Mesendoderm (in vitro differentiated cells): ENCODE measurements around the gene GREB1.

Source experiments
- DNase-seq: peaks from one replicate; pipeline ENCODE4 v3.0.0; 2013
- H2AK5ac ChIP-seq: 2 replicates; pipeline ENCODE4 v1.6.1; 2013; ENCODE audit warnings: low read length, inconsistent platforms
- H2BK120ac ChIP-seq: 2 replicates; pipeline ENCODE4 v1.6.1; 2013; ENCODE audit warnings: low read depth, mild to moderate bottlenecking, low read length, moderate library complexity, mixed read lengths
- H2BK15ac ChIP-seq: replicated peaks from 2 replicates; pipeline ENCODE4 v1.6.1; 2013; ENCODE audit warnings: low read depth, mild to moderate bottlenecking, moderate library complexity
- H2BK5ac ChIP-seq: 2 replicates; pipeline ENCODE4 v1.6.1; 2013; ENCODE audit warnings: low read length, inconsistent platforms
- H3K18ac ChIP-seq: 2 replicates; pipeline ENCODE4 v1.6.1; 2013; ENCODE audit warnings: mild to moderate bottlenecking, low read length, mixed read lengths
- H3K23ac ChIP-seq: one replicate; pipeline ENCODE4 v1.6.1; 2013; ENCODE audit warnings: low read length
- H3K27ac ChIP-seq: 2 replicates; pipeline ENCODE4 v1.5.1; 2013; ENCODE audit warnings: low read depth, mild to moderate bottlenecking, inconsistent platforms, low read length, moderate library complexity
- H3K27me3 ChIP-seq: 2 replicates; pipeline ENCODE4 v1.6.1; 2013; ENCODE audit warnings: low read length, control low read depth, mild to moderate bottlenecking, inconsistent platforms; ENCODE audit not compliant: insufficient read depth, poor library complexity
- H3K36me3 ChIP-seq: 2 replicates; pipeline ENCODE4 v1.6.1; 2013; ENCODE audit warnings: low read length, inconsistent platforms; ENCODE audit not compliant: control insufficient read depth, insufficient read depth
- H3K4ac ChIP-seq: one replicate; pipeline ENCODE4 v1.6.1; 2013; ENCODE audit warnings: low read depth, mild to moderate bottlenecking, low read length, moderate library complexity
- H3K4me1 ChIP-seq: 2 replicates; pipeline ENCODE4 v1.6.1; 2013; ENCODE audit warnings: low read depth, low read length, inconsistent platforms; ENCODE audit not compliant: control insufficient read depth
- H3K4me2 ChIP-seq: 2 replicates; pipeline ENCODE4 v1.6.1; 2013; ENCODE audit warnings: low read length
- H3K4me3 ChIP-seq: 2 replicates; pipeline ENCODE4 v1.5.1; 2013; ENCODE audit warnings: mild to moderate bottlenecking, low read length
- H3K56ac ChIP-seq: one replicate; pipeline ENCODE4 v1.6.1; 2013; ENCODE audit warnings: low read length
- H3K79me1 ChIP-seq: 2 replicates; pipeline ENCODE4 v1.6.1; 2013; ENCODE audit warnings: low read length, inconsistent platforms
- H3K79me2 ChIP-seq: 2 replicates; pipeline ENCODE4 v1.6.1; 2013; ENCODE audit warnings: mild to moderate bottlenecking, low read length; ENCODE audit not compliant: control insufficient read depth, insufficient read depth
- H3K9ac ChIP-seq: 2 replicates; pipeline ENCODE4 v1.6.1; 2013; ENCODE audit warnings: low read length, inconsistent platforms
- H4K5ac ChIP-seq: one replicate; pipeline ENCODE4 v1.6.1; 2013; ENCODE audit warnings: low read length
- H4K8ac ChIP-seq: one replicate; pipeline ENCODE4 v1.6.1; 2013; ENCODE audit warnings: low read depth, mild to moderate bottlenecking, control low read depth, low read length, moderate library complexity
- WGBS: extraction: QIAGEN DNeasy Blood & Tissue Kit; methylation state at CpG from one replicate; pipeline ENCODE4 v1.1.7; 2013; ENCODE audit warnings: low lambda C conversion rate, missing lambda C conversion rate; ENCODE audit not compliant: insufficient coverage; ENCODE audit errors: extremely low coverage; 5-methylcytosine and 5-hydroxymethylcytosine counted together

Gene GREB1

DNA sequence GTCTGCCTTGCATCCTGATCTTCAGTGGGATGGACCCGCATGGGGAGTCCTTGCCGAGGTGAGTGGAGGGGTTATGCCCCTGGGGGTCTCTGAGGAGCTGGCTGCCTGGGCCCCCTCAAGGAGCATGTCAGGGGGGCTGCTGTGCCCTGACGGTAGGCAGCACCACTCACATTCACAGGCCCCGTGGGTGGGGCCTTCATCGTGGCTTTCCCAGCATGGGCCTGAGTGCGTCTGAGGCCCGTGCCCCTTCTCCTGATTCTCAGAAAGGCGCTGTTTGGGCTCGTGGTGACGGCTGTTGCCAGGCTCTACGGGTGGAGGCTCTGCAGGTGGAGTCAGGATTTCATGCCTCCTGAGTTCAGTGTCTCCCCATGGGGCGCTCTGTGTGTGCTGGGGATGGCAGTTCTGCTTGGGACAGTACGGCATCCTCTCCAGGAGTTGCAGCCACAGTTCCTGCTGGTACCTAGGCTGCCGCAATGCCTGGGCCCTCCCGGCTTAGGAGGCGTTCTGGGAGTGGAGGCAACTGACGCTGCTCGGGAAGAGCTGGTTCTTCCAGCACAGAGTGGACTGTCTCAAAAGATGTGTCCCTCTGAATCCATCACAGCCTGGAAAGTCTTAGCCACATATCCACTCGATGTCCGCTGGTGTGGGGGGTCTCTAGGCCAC lies 78.8 kb downstream of the GREB1 start:
- Histone ChIP-seq H3K18ac (no peak overlapping the region), H3K4me3 (no peak overlapping the region)

GRCh38 chr2:11613297-11613696 lies 79.5 kb downstream of the GREB1 start:
- Histone ChIP-seq H3K4me3 (no peak overlapping the region), H3K18ac (no peak overlapping the region), H3K79me2 (no peaks in the 10 kb centered on the region), H3K56ac (no peak overlapping the region), H4K8ac (no peak overlapping the region), H2BK120ac (no peak overlapping the region), H3K27me3 (no peaks in the 10 kb centered on the region), H2AK5ac (no peak overlapping the region), H3K23ac (no peak overlapping the region), H3K4me1 (no peaks in the 10 kb centered on the region), H2BK15ac (no peak overlapping the region), H3K4ac (no peak overlapping the region), H3K4me2 (no peak overlapping the region), H3K36me3 (no peaks in the 10 kb centered on the region), H4K5ac (no peak overlapping the region), H3K9ac (no peak overlapping the region), H3K79me1 (no peaks in the 10 kb centered on the region), H2BK5ac (no peak overlapping the region), H3K27ac (no peak overlapping the region)
- no peak for DNase-seq
- WGBS = no CpG with 5 or more reads among the region's 5 CpGs

More for the DNA sequence above, 78.8 kb downstream of the GREB1 start:
- DNase-seq = no peak
- no peaks in the 10 kb centered on the region for H3K4me1 ChIP-seq
- WGBS = no CpG with 5 or more reads among the region's 20 CpGs
- no peak overlapping the region for H2BK120ac ChIP-seq
- no peaks in the 10 kb centered on the region for H3K79me1 ChIP-seq
- no peak overlapping the region for H4K8ac ChIP-seq
- no peak overlapping the region for H2BK5ac ChIP-seq
- no peak overlapping the region for H3K4ac ChIP-seq
- no peaks in the 10 kb centered on the region for H3K79me2 ChIP-seq
- no peak overlapping the region for H3K27ac ChIP-seq
- no peak overlapping the region for H2BK15ac ChIP-seq
- H3K56ac ChIP-seq = no peak overlapping the region
- no peaks in the 10 kb centered on the region for H3K27me3 ChIP-seq
- no peak overlapping the region for H2AK5ac ChIP-seq
- no peak overlapping the region for H3K9ac ChIP-seq
- H3K36me3 ChIP-seq = no peaks in the 10 kb centered on the region
- H4K5ac ChIP-seq = no peak overlapping the region
- no peak overlapping the region for H3K4me2 ChIP-seq
- H3K23ac ChIP-seq = no peak overlapping the region

DNA sequence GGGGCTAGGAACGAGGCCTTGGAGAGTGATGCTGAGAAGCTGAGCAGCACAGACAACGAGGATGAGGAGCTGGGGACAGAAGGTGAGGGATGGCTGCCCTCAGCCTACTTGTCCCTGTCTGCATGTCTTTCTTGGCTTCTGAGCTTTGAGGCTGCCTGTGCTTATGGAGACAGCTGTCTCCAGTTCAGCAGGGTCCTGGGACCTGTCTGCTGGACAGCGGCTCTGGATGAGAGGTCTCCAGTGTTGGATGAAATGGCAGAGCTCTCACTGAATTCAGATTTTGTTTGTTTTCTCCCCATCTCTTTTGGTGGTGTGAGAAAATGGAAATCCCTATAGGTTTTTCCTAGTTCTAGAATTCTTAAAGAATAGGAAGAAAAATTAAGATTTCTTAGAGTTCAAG lies 81.4 kb downstream of the GREB1 start:
- Histone ChIP-seq H3K23ac (no peak overlapping the region), H3K4me1 (no peaks in the 10 kb centered on the region), H4K8ac (no peak overlapping the region), H3K36me3 (no peaks in the 10 kb centered on the region), H3K4ac (no peak overlapping the region), H3K4me2 (no peak overlapping the region), H2BK120ac (no peak overlapping the region), H4K5ac (no peak overlapping the region), H2AK5ac (no peak overlapping the region), H3K27ac (no peak overlapping the region), H3K18ac (no peak overlapping the region), H2BK5ac (no peak overlapping the region), H2BK15ac (no peak overlapping the region), H3K56ac (no peak overlapping the region), H3K27me3 (no peaks in the 10 kb centered on the region), H3K79me1 (no peaks in the 10 kb centered on the region), H3K9ac (no peak overlapping the region), H3K4me3 (no peak overlapping the region), H3K79me2 (no peaks in the 10 kb centered on the region)
- WGBS = no CpG with 5 or more reads among the region's 3 CpGs
- DNase-seq = no peak

DNA sequence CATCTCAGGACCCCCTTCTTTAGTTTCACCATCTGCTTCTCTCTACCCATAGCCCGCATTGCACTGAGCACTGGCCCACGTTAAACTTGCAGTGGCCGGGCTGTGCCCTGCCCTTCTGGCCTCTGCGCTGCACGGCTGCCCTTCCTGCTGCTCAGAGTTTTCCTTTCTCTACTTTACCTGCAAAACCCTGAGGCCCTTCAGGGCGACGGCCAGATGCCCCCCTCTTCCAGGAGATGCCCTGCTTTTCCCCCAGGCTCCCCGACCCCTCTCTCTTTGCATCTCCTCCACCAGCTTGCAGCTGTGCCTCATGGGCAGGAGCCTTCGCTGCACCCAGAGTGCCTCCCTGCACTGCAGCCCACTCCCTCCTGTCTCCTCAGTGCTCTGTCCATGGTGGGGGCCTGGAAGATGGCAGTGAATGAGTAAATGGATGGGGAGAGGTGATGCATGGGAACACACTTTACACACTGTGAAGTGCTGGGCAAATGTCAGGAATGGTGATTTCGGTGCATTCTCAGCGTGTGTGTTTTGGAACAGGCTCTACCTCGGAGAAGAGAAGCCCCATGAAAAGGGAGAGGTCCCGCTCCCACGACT lies 82.3 kb downstream of the GREB1 start:
- no peaks in the 10 kb centered on the region for H3K27me3 ChIP-seq
- no peak overlapping the region for H2AK5ac ChIP-seq
- WGBS = no CpG with 5 or more reads among the region's 14 CpGs
- no peak overlapping the region for H4K5ac ChIP-seq
- no peak overlapping the region for H3K27ac ChIP-seq
- H3K4me2 ChIP-seq = no peak overlapping the region
- no peak overlapping the region for H3K4ac ChIP-seq
- no peak overlapping the region for H2BK5ac ChIP-seq
- H2BK15ac ChIP-seq = no peak overlapping the region
- no peak overlapping the region for H3K56ac ChIP-seq
- H4K8ac ChIP-seq = no peak overlapping the region
- no peaks in the 10 kb centered on the region for H3K36me3 ChIP-seq
- H3K23ac ChIP-seq = no peak overlapping the region
- H2BK120ac ChIP-seq = no peak overlapping the region
- DNase-seq = no peak
- H3K79me1 ChIP-seq = no peaks in the 10 kb centered on the region
- H3K18ac ChIP-seq = no peak overlapping the region
- H3K4me3 ChIP-seq = no peak overlapping the region
- no peaks in the 10 kb centered on the region for H3K4me1 ChIP-seq
- no peaks in the 10 kb centered on the region for H3K79me2 ChIP-seq
- no peak overlapping the region for H3K9ac ChIP-seq

GRCh38 chr2:11616851-11617415 lies 83.1 kb downstream of the GREB1 start:
- Histone ChIP-seq H3K9ac (no peak overlapping the region), H3K23ac (no peak overlapping the region), H2AK5ac (no peak overlapping the region), H3K4me2 (no peak overlapping the region), H3K4me3 (no peak overlapping the region), H3K79me2 (no peaks in the 10 kb centered on the region), H3K27me3 (no peaks in the 10 kb centered on the region), H3K27ac (no peak overlapping the region), H2BK120ac (no peak overlapping the region), H3K18ac (no peak overlapping the region), H3K79me1 (no peaks in the 10 kb centered on the region), H4K8ac (no peak overlapping the region), H2BK5ac (no peak overlapping the region), H3K4ac (no peak overlapping the region), H3K4me1 (no peaks in the 10 kb centered on the region), H3K36me3 (no peaks in the 10 kb centered on the region), H3K56ac (no peak overlapping the region), H2BK15ac (no peak overlapping the region), H4K5ac (no peak overlapping the region)
- DNase-seq = no peak
- WGBS = no CpG with 5 or more reads among the region's 19 CpGs
